PFSK-1 (cell line): ENCODE measurements around the gene ADAMTS20.

Experiments
- POLR2AphosphoS5 ChIP-seq: IDR thresholded peaks from 2 replicates; pipeline ENCODE4 v1.6.1; 2012; ENCODE audit warnings: low read depth, mild to moderate bottlenecking, control low read depth, low read length, moderate library complexity
- SIN3A ChIP-seq: IDR thresholded peaks from 2 replicates; pipeline ENCODE4 v1.6.1; 2012; ENCODE audit warnings: mild to moderate bottlenecking, low read length, moderate library complexity, borderline replicate concordance; ENCODE audit not compliant: insufficient read depth
- TAF1 ChIP-seq: IDR thresholded peaks from 2 replicates; pipeline ENCODE4 v1.6.1; 2012; ENCODE audit warnings: low read length, control low read depth, borderline replicate concordance; ENCODE audit not compliant: insufficient read depth
- TF ChIP-seq, protein P1 (sequence below), 2 experiments: IDR thresholded peaks; 2 replicates each; pipeline versions ENCODE4 v1.6.1 to v1.8.0; 2011 to 2012; ENCODE audit warnings: low read depth in 2 of 2, low read length in 2 of 2, control low read depth in 1 of 2, inconsistent platforms in 1 of 2, mild to moderate bottlenecking in 1 of 2, moderate library complexity in 1 of 2; ENCODE audit not compliant: insufficient read depth in 1 of 2

DNA sequence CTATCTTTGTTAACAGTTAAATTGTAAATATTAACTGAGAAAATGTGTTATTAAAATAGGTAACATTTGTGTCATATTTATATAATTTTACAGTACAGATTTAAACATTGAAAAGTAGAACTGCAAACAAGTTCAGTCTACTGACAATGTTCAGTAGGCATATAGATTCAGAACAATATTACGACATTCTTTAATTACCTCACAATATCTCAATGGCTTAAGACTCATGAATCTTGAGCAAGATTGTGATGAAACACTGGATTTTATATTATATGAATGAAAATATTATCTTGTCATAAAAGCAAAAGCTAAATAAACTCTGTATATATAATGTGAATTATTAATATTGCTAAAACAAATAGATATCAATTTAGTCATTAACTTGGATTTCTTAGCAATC lies 194.9 kb downstream of the ADAMTS20 start:
- TF ChIP-seq, protein P1, sequence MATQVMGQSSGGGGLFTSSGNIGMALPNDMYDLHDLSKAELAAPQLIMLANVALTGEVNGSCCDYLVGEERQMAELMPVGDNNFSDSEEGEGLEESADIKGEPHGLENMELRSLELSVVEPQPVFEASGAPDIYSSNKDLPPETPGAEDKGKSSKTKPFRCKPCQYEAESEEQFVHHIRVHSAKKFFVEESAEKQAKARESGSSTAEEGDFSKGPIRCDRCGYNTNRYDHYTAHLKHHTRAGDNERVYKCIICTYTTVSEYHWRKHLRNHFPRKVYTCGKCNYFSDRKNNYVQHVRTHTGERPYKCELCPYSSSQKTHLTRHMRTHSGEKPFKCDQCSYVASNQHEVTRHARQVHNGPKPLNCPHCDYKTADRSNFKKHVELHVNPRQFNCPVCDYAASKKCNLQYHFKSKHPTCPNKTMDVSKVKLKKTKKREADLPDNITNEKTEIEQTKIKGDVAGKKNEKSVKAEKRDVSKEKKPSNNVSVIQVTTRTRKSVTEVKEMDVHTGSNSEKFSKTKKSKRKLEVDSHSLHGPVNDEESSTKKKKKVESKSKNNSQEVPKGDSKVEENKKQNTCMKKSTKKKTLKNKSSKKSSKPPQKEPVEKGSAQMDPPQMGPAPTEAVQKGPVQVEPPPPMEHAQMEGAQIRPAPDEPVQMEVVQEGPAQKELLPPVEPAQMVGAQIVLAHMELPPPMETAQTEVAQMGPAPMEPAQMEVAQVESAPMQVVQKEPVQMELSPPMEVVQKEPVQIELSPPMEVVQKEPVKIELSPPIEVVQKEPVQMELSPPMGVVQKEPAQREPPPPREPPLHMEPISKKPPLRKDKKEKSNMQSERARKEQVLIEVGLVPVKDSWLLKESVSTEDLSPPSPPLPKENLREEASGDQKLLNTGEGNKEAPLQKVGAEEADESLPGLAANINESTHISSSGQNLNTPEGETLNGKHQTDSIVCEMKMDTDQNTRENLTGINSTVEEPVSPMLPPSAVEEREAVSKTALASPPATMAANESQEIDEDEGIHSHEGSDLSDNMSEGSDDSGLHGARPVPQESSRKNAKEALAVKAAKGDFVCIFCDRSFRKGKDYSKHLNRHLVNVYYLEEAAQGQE (IDR thresholded peaks at IDR 0.05; ENCODE audit: insufficient read depth in 1 of 2, low read depth in 2 of 2, low read length in 2 of 2), result no peak
- TF ChIP-seq TAF1, result no peak
- no peak for TF ChIP-seq POLR2AphosphoS5
- no peak for TF ChIP-seq SIN3A
